HEK293 (cell line): ENCODE measurements around the gene PIK3R6.

Experiments used
- CTCF ChIA-PET: fragments of 350-600 bp; formaldehyde crosslinking; extraction: SDS; loops from one replicate; lab custom pipeline; 2021; ENCODE audit warnings: antibody characterized with exemption; lab: Yijun Ruan, JAX
- POLR2A ChIA-PET: fragments of 300-600 bp; formaldehyde crosslinking; extraction: SDS; loops from one replicate; lab custom pipeline; 2020; ENCODE audit warnings: antibody characterized with exemption, inconsistent platforms; lab: Yijun Ruan, JAX
- H3K27ac ChIP-seq: fragments of 200-500 bp; sonication (Bioruptor generic); 2 replicates; pipeline ENCODE4 v1.5.1; 2014; ENCODE audit warnings: low read depth, low read length, control low read depth, inconsistent platforms; ENCODE audit errors: extremely low read depth
- H3K36me3 ChIP-seq, 2 experiments: fragments of 200-500 bp in 1 of 2; sonication (Bioruptor generic) in 1 of 2; 1 replicate in 1 of 2; 2 replicates in 1 of 2; pipeline ENCODE4 v1.5.1; 2014 to 2017; ENCODE audit warnings: inconsistent platforms in 2 of 2, low read length in 2 of 2; ENCODE audit not compliant: control insufficient read depth in 2 of 2, insufficient read depth in 1 of 2
- H3K4me1 ChIP-seq: fragments of 200-500 bp; sonication (Bioruptor generic); 2 replicates; pipeline ENCODE4 v1.5.1; 2014; ENCODE audit warnings: mild to moderate bottlenecking, low read length, inconsistent platforms; ENCODE audit not compliant: control insufficient read depth, insufficient read depth
- H3K4me3 ChIP-seq: 2 replicates; pipeline ENCODE4 v1.5.1; 2011; ENCODE audit warnings: low read depth, mild to moderate bottlenecking, control low read depth, low read length, moderate library complexity
- H3K9me3 ChIP-seq: fragments of 200-500 bp; sonication (Bioruptor generic); 2 replicates; pipeline ENCODE4 v1.5.1; 2014; ENCODE audit warnings: low read depth, low read length, inconsistent platforms; ENCODE audit not compliant: control insufficient read depth, insufficient read depth
- ATF2 ChIP-seq: fragments of 450-650 bp; formaldehyde crosslinking; IDR thresholded peaks from 2 replicates; pipeline ENCODE4 v1.5.1; 2016; ENCODE audit warnings: missing biosample characterization, missing genetic modification characterization, low read depth
- GLIS2 ChIP-seq: fragments of 450-650 bp; formaldehyde crosslinking; IDR thresholded peaks from 2 replicates; pipeline ENCODE4 v1.5.1; 2016; ENCODE audit warnings: missing biosample characterization, missing genetic modification characterization
- KLF16 ChIP-seq: fragments of 450-650 bp; formaldehyde crosslinking; IDR thresholded peaks from 2 replicates; pipeline ENCODE4 v1.5.1; 2017; ENCODE audit warnings: missing biosample characterization, missing genetic modification characterization
- KLF8 ChIP-seq: fragments of 450-650 bp; formaldehyde crosslinking; IDR thresholded peaks from 2 replicates; pipeline ENCODE4 v1.5.1; 2016; ENCODE audit warnings: missing biosample characterization, missing genetic modification characterization
- SETDB1 ChIP-seq: IDR thresholded peaks from one replicate; pipeline ENCODE4 v1.6.1; 2017; ENCODE audit warnings: mild to moderate bottlenecking, low read length, moderate library complexity, mixed read lengths; ENCODE audit not compliant: insufficient read length
- SP2 ChIP-seq: fragments of 450-650 bp; formaldehyde crosslinking; IDR thresholded peaks from 2 replicates; pipeline ENCODE4 v1.5.1; 2016; ENCODE audit warnings: missing biosample characterization, missing genetic modification characterization
- ZBTB11 ChIP-seq: fragments of 450-650 bp; formaldehyde crosslinking; conservative IDR thresholded peaks from 2 replicates; pipeline ENCODE4 v1.5.1; 2016; ENCODE audit warnings: low read depth, missing biosample characterization, missing genetic modification characterization
- ZNF148 ChIP-seq: fragments of 450-650 bp; formaldehyde crosslinking; IDR thresholded peaks from 2 replicates; pipeline ENCODE4 v1.5.0; 2017; ENCODE audit warnings: missing biosample characterization, missing genetic modification characterization, borderline replicate concordance
- ZNF221 ChIP-seq: fragments of 450-650 bp; formaldehyde crosslinking; IDR thresholded peaks from 2 replicates; pipeline ENCODE4 v1.5.1; 2017; ENCODE audit warnings: missing biosample characterization, missing genetic modification characterization, borderline replicate concordance
- ZNF239 ChIP-seq: fragments of 450-650 bp; formaldehyde crosslinking; IDR thresholded peaks from 2 replicates; pipeline ENCODE4 v1.5.1; 2016; ENCODE audit warnings: missing biosample characterization, missing genetic modification characterization
- ZNF248 ChIP-seq: fragments of 450-650 bp; formaldehyde crosslinking; IDR thresholded peaks from 2 replicates; pipeline ENCODE4 v1.5.1; 2017; ENCODE audit warnings: missing biosample characterization, missing genetic modification characterization
- ZNF274 ChIP-seq, 2 experiments: fragments of 200-500 bp in 1 of 2; fragments of 450-650 bp in 1 of 2; sonication (Bioruptor generic) in 1 of 2; formaldehyde crosslinking in 1 of 2; IDR thresholded peaks; 2 replicates each; pipeline versions ENCODE4 v1.5.1 to v1.6.1; 2014 to 2016; ENCODE audit warnings: borderline replicate concordance in 1 of 2, inconsistent platforms in 1 of 2, low read length in 1 of 2, missing biosample characterization in 1 of 2, missing genetic modification characterization in 1 of 2
- ZNF292 ChIP-seq: fragments of 450-650 bp; formaldehyde crosslinking; IDR thresholded peaks from 2 replicates; pipeline ENCODE4 v1.5.1; 2016; ENCODE audit warnings: low read depth, missing biosample characterization, missing genetic modification characterization, borderline replicate concordance
- ZNF302 ChIP-seq: fragments of 450-650 bp; formaldehyde crosslinking; IDR thresholded peaks from 2 replicates; pipeline ENCODE4 v1.5.1; 2016; ENCODE audit warnings: missing biosample characterization, missing genetic modification characterization, low read depth
- ZNF324 ChIP-seq: fragments of 450-650 bp; formaldehyde crosslinking; IDR thresholded peaks from 2 replicates; pipeline ENCODE4 v1.5.1; 2016; ENCODE audit warnings: missing biosample characterization, missing genetic modification characterization
- ZNF366 ChIP-seq: fragments of 450-650 bp; formaldehyde crosslinking; conservative IDR thresholded peaks from 2 replicates; pipeline ENCODE4 v1.5.1; 2016; ENCODE audit warnings: missing biosample characterization, missing genetic modification characterization
- ZNF560 ChIP-seq: fragments of 450-650 bp; formaldehyde crosslinking; IDR thresholded peaks from 2 replicates; pipeline ENCODE4 v1.5.1; 2017; ENCODE audit warnings: missing biosample characterization, missing genetic modification characterization, borderline replicate concordance
- ZNF571 ChIP-seq: fragments of 450-650 bp; formaldehyde crosslinking; IDR thresholded peaks from 2 replicates; pipeline ENCODE4 v1.5.0; 2017; ENCODE audit warnings: missing biosample characterization, missing genetic modification characterization
- ZNF629 ChIP-seq: fragments of 450-650 bp; formaldehyde crosslinking; IDR thresholded peaks from 2 replicates; pipeline ENCODE4 v1.5.1; 2017; ENCODE audit warnings: missing biosample characterization, missing genetic modification characterization
- ZNF707 ChIP-seq: fragments of 450-650 bp; formaldehyde crosslinking; IDR thresholded peaks from 2 replicates; pipeline ENCODE4 v1.5.1; 2016; ENCODE audit warnings: missing biosample characterization, missing genetic modification characterization
- ZNF747 ChIP-seq: fragments of 450-650 bp; formaldehyde crosslinking; IDR thresholded peaks from 2 replicates; pipeline ENCODE4 v1.5.1; 2016; ENCODE audit warnings: missing biosample characterization, missing genetic modification characterization

Gene PIK3R6

DNA sequence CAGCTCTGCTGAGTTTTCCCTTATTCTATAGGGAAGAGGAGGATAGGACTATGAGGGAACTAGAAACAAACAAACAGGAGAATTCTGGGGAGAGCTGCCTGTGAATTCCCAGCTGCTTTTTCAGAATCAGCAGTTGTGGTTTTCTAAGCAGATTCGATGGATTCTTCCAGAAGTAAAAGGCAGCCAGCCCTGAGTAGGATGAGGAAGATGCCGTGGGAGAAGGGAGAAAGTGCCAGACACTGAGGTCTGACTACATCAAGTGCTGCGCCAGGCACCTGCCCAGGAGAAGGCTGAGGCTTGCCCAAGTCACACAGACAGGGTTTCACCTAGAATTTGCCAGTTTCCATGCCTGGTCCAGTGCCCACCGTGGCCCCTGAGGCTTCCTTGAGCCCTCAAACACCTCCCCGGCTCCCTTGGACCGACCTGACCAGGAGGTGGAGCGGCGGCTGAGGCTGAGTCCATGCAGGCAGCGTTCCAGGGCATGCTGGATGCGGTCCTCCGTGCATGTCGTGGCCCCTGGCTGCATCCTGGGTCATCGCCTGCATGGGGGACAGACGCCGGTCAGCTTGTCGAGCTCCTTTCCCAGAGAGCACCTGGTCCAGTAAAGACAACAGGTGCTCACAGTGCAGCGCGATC, 43.6 kb upstream of the PIK3R6 start:
- ChIA-PET CTCF (interaction anchor here (1.1 to 2.5 kb wide), 3 partner anchors 16 to 87 kb away, joined by 3 to 13 read pairs (median 3); no protein-coding TSS in a partner anchor), POLR2A (no interaction called here)
- H3K27ac ChIP-seq: no peak overlapping the region
- no peak overlapping the region for H3K4me3 ChIP-seq
- H3K36me3 ChIP-seq: no peaks in the 10 kb centered on the region
- TF ChIP-seq ZNF274 (IDR thresholded peaks at IDR 0.05; ENCODE audit: low read length) (no peak), ZNF274 (tag by site-specific recombination; IDR thresholded peaks at IDR 0.05; ENCODE audit: borderline replicate concordance) (no peak), ZBTB11 (tag by site-specific recombination) (no peak), ZNF560 (no peak), KLF8 (tag by site-specific recombination) (no peak), ATF2 (tag by site-specific recombination) (no peak), ZNF148 (tag by site-specific recombination) (no peak), KLF16 (no peak), ZNF302 (tag by site-specific recombination) (no peak)
- TF ChIP-seq, all 188 proteins: peak for 0
- H3K9me3 ChIP-seq: no peaks in the 10 kb centered on the region
- H3K4me1 ChIP-seq: no peaks in the 10 kb centered on the region

DNA sequence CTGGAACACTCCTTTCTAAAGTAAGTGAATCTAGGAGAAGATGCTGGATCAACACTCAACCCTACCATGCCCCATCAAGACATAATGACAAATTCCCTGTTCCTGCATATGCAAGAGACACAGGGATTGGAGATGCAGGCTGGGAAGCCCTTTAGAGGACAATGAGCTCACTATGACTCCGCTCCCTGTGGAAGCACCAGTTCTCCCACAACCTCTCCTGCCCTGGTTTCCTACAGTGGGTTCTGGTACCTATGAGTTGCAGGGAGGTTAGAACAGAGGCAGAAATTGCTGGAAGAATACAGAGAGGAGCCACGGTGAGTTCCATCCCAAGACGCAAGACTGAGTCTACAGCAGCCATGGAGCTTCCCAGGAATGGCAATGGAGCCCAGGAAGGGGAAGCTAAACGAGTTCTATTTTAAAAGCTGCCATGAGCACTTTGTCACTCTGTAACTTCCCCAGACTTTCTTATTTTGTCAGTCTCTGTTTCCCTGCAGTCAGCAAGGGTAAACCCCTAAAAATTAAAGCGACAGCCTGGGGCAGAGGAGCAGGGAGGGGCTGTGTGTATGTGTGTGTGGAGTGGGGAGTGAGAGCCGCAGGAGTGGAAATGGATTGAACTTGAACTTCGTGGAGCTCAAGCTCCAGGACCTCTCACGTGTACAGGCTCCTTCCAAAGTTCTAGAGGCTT, 42.3 kb upstream of the PIK3R6 start:
- Histone ChIP-seq H3K27ac (no peak overlapping the region), H3K36me3 (no peaks in the 10 kb centered on the region)
- no peak for TF ChIP-seq ZNF292 (tag by site-specific recombination)
- no peak for TF ChIP-seq ZNF747 (tag by site-specific recombination)
- TF ChIP-seq ZNF239 (tag by site-specific recombination): no peak
- no peak for TF ChIP-seq ZNF629 (tag by site-specific recombination)
- no peak for TF ChIP-seq ZNF221 (tag by site-specific recombination)
- no peak for TF ChIP-seq ZNF324 (tag by site-specific recombination)
- TF ChIP-seq GLIS2: no peak
- TF ChIP-seq ZNF707 (tag by site-specific recombination): no peak
- TF ChIP-seq ZNF366: no peak
- no peak for TF ChIP-seq SETDB1
- no peak for TF ChIP-seq ZNF571 (tag by site-specific recombination)
- no peak for TF ChIP-seq SP2 (tag by site-specific recombination)
- TF ChIP-seq ZNF248 (tag by site-specific recombination): no peak
- TF ChIP-seq, all 188 proteins: peak for 0
- Histone ChIP-seq H3K9me3 (no peaks in the 10 kb centered on the region), H3K4me1 (no peaks in the 10 kb centered on the region), H3K4me3 (no peak overlapping the region)
- ChIA-PET POLR2A (no interaction called here), CTCF (interaction anchor here (0.6 to 2.5 kb wide), 5 partner anchors 9 to 800 kb away, joined by 3 to 13 read pairs (median 4); no protein-coding TSS in a partner anchor)
